Stimulated activated naive B cell treated with anti-CD40 and anti-IgM and Interleukin-4, amounts not matched to agents 10 μg/mL and 1 μg/mL and 100 μg/mL, for 72 hours (primary cell): ENCODE data around the gene VPS37B.
"Not testable (repeated sequence)": the region's sequence is repeated elsewhere in the genome, so short reads cannot be mapped to it uniquely, and the experiment has no call there.

Experiments used
- ATAC-seq, 2 donors: fragments of 150-1000 bp; cut with Tn5 transposase; replicated peaks; 2 replicates each; pipeline ENCODE4 v1.10.0; 2021; ENCODE audit warnings: moderate library complexity in 1 of 2
- DNase-seq: peaks from one replicate; pipeline ENCODE4 v3.0.0; 2021
- H3K27ac Mint-ChIP-seq: one replicate; pipeline ENCODE4 v1.8.0; 2022; ENCODE audit warnings: mild to moderate bottlenecking, mixed read lengths
- H3K27me3 Mint-ChIP-seq, 2 donors: one replicate each; pipeline ENCODE4 v1.8.0; 2022; ENCODE audit warnings: mixed read lengths in 2 of 2
- H3K36me3 Mint-ChIP-seq, 2 donors: one replicate each; pipeline ENCODE4 v1.8.0; 2022; ENCODE audit warnings: mixed read lengths in 2 of 2, mild to moderate bottlenecking in 1 of 2
- H3K4me1 Mint-ChIP-seq, 2 donors: one replicate each; pipeline ENCODE4 v1.8.0; 2022; ENCODE audit warnings: mixed read lengths in 2 of 2, mild to moderate bottlenecking in 1 of 2
- H3K4me3 Mint-ChIP-seq, 2 donors: one replicate each; pipeline ENCODE4 v1.8.0; 2022; ENCODE audit warnings: mild to moderate bottlenecking in 2 of 2, mixed read lengths in 2 of 2, moderate library complexity in 1 of 2
- H3K9me3 Mint-ChIP-seq, 2 donors: one replicate each; pipeline ENCODE4 v1.8.0; 2022; ENCODE audit warnings: mixed read lengths in 2 of 2, mild to moderate bottlenecking in 1 of 2

VPS37B gene

GRCh38 chr12:122895704-122896636, at the start of gene VPS37B:
VPS37B (minus strand) TSS chr12:122896124; CDS start chr12:122896062, 62 bp downstream.
- peaks cover 46 to 98% of the 10 kb centered on the region in 2 donors for H3K4me1 Mint-ChIP-seq
- H3K9me3 Mint-ChIP-seq, result peaks cover 2 to 7% of the 10 kb centered on the region in 2 donors
- peak within 1 kb of the TSS; percentile 94 for H3K27ac Mint-ChIP-seq
- peak within 1 kb of the TSS; percentile 89 to 96 for H3K4me3 Mint-ChIP-seq
- H3K27me3 Mint-ChIP-seq, result no peaks in the 10 kb centered on the region
- peaks cover 3 to 20% of the 10 kb centered on the region in 2 donors for H3K36me3 Mint-ChIP-seq
- peak; percentile 85 for DNase-seq
- peak; percentile 47 to 53 for ATAC-seq

- Mint-ChIP-seq H3K36me3 (peaks cover 1 to 3% of the 10 kb centered on the region in 2 donors), H3K27ac (peak overlapping the region; percentile 76), H3K9me3 (no peaks in the 10 kb centered on the region), H3K27me3 (no peaks in the 10 kb centered on the region), H3K4me1 (peaks cover 37 to 63% of the 10 kb centered on the region in 2 donors), H3K4me3 (no peak overlapping the region)
- no peak for DNase-seq
- no peak for ATAC-seq
Observed at GRCh38 chr12:122944605-122945592, 49.0 kb upstream of the VPS37B start.

GRCh38 chr12:122943196-122943595, 47.3 kb upstream of the VPS37B start:
- peaks cover 1 to 2% of the 10 kb centered on the region in 2 donors for H3K36me3 Mint-ChIP-seq
- no peak for DNase-seq
- no peaks in the 10 kb centered on the region for H3K27me3 Mint-ChIP-seq
- H3K4me3 Mint-ChIP-seq, result no peak overlapping the region
- ATAC-seq, result no peak
- no peaks in the 10 kb centered on the region for H3K9me3 Mint-ChIP-seq
- H3K4me1 Mint-ChIP-seq, result peaks cover 39 to 61% of the 10 kb centered on the region in 2 donors
- no peak overlapping the region for H3K27ac Mint-ChIP-seq

- H3K36me3 Mint-ChIP-seq, result peaks cover 0 to 1% of the 10 kb centered on the region in 2 donors
- no peak overlapping the region for H3K4me3 Mint-ChIP-seq
- peaks cover 36 to 61% of the 10 kb centered on the region in 2 donors for H3K4me1 Mint-ChIP-seq
- H3K27me3 Mint-ChIP-seq, result no peaks in the 10 kb centered on the region
- no peak overlapping the region for H3K27ac Mint-ChIP-seq
- no peak for ATAC-seq
- H3K9me3 Mint-ChIP-seq, result no peaks in the 10 kb centered on the region
- no peak for DNase-seq
Observed at GRCh38 chr12:122942637-122943036, 46.7 kb upstream of the VPS37B start.

GRCh38 chr12:122941351-122941750, 45.4 kb upstream of the VPS37B start:
- H3K9me3 Mint-ChIP-seq, H3K27me3 Mint-ChIP-seq, H3K27ac Mint-ChIP-seq: not testable (repeated sequence)

GRCh38 chr12:122939125-122939524, 43.2 kb upstream of the VPS37B start:
- Mint-ChIP-seq H3K27ac (no peak overlapping the region), H3K36me3 (peaks cover 0 to 1% of the 10 kb centered on the region in 2 donors), H3K9me3 (no peaks in the 10 kb centered on the region), H3K27me3 (no peaks in the 10 kb centered on the region), H3K4me1 (peaks cover 19 to 42% of the 10 kb centered on the region in 2 donors), H3K4me3 (no peak overlapping the region)
- ATAC-seq (peak in 1 of 2 donors; percentile 26), DNase-seq (no peak)

More at GRCh38 chr12:122941351-122941750, 45.4 kb upstream of the VPS37B start:
- peaks cover 24 to 48% of the 10 kb centered on the region in 2 donors for H3K4me1 Mint-ChIP-seq
- H3K36me3 Mint-ChIP-seq, DNase-seq, H3K4me3 Mint-ChIP-seq, ATAC-seq: not testable (repeated sequence)

- ATAC-seq (no peak), DNase-seq (no peak)
- Mint-ChIP-seq H3K27me3 (no peaks in the 10 kb centered on the region), H3K4me3 (no peak overlapping the region), H3K4me1 (peaks cover 9 to 27% of the 10 kb centered on the region in 2 donors), H3K27ac (no peak overlapping the region), H3K36me3 (peaks cover 0 to 1% of the 10 kb centered on the region in 2 donors), H3K9me3 (no peaks in the 10 kb centered on the region)
Observed at GRCh38 chr12:122937622-122938091, 41.7 kb upstream of the VPS37B start.

GRCh38 chr12:122935318-122935717, 39.4 kb upstream of the VPS37B start:
- no peak for ATAC-seq
- Mint-ChIP-seq H3K9me3 (no peaks in the 10 kb centered on the region), H3K4me3 (no peak overlapping the region), H3K27ac (peak overlapping the region; percentile 83), H3K4me1 (peaks cover 7 to 25% of the 10 kb centered on the region in 2 donors), H3K36me3 (no peaks in the 10 kb centered on the region), H3K27me3 (no peaks in the 10 kb centered on the region)
- no peak for DNase-seq

- H3K4me3 Mint-ChIP-seq, result no peak overlapping the region
- DNase-seq (no peak), ATAC-seq (peak; percentile 83 to 86)
- peaks cover 7 to 25% of the 10 kb centered on the region in 2 donors for H3K4me1 Mint-ChIP-seq
- H3K27me3 Mint-ChIP-seq, result no peaks in the 10 kb centered on the region
- H3K27ac Mint-ChIP-seq, result peak overlapping the region; percentile 83
- no peaks in the 10 kb centered on the region for H3K36me3 Mint-ChIP-seq
- H3K9me3 Mint-ChIP-seq, result no peaks in the 10 kb centered on the region
Observed at GRCh38 chr12:122934722-122935121, 38.8 kb upstream of the VPS37B start.

- H3K27ac Mint-ChIP-seq, result no peak overlapping the region
- peaks cover 11 to 30% of the 10 kb centered on the region in 2 donors for H3K4me1 Mint-ChIP-seq
- no peak overlapping the region for H3K4me3 Mint-ChIP-seq
- peak in 1 of 2 donors; percentile 12 for ATAC-seq
- H3K27me3 Mint-ChIP-seq, result no peaks in the 10 kb centered on the region
- DNase-seq, result no peak
- no peaks in the 10 kb centered on the region for H3K9me3 Mint-ChIP-seq
- H3K36me3 Mint-ChIP-seq, result no peaks in the 10 kb centered on the region
Observed at GRCh38 chr12:122932207-122932606, 36.3 kb upstream of the VPS37B start.

- peaks cover 18 to 38% of the 10 kb centered on the region in 2 donors for H3K4me1 Mint-ChIP-seq
- no peak overlapping the region for H3K4me3 Mint-ChIP-seq
- H3K27me3 Mint-ChIP-seq, result no peaks in the 10 kb centered on the region
- no peaks in the 10 kb centered on the region for H3K36me3 Mint-ChIP-seq
- H3K27ac Mint-ChIP-seq, result no peak overlapping the region
- no peak for DNase-seq
- no peaks in the 10 kb centered on the region for H3K9me3 Mint-ChIP-seq
- ATAC-seq, result no peak
Observed at GRCh38 chr12:122929812-122930211, 33.9 kb upstream of the VPS37B start.

GRCh38 chr12:122929148-122929538, 33.2 kb upstream of the VPS37B start:
- peaks cover 15 to 33% of the 10 kb centered on the region in 2 donors for H3K4me1 Mint-ChIP-seq
- no peak overlapping the region for H3K4me3 Mint-ChIP-seq
- H3K27me3 Mint-ChIP-seq, result no peaks in the 10 kb centered on the region
- ATAC-seq (no peak), DNase-seq (no peak)
- no peak overlapping the region for H3K27ac Mint-ChIP-seq
- no peaks in the 10 kb centered on the region for H3K36me3 Mint-ChIP-seq
- no peaks in the 10 kb centered on the region for H3K9me3 Mint-ChIP-seq

- H3K4me3 Mint-ChIP-seq, result no peak overlapping the region
- peaks cover 15 to 33% of the 10 kb centered on the region in 2 donors for H3K4me1 Mint-ChIP-seq
- H3K27me3 Mint-ChIP-seq, result no peaks in the 10 kb centered on the region
- ATAC-seq (no peak), DNase-seq (no peak)
- H3K27ac Mint-ChIP-seq, result peak overlapping the region; percentile 59
- H3K36me3 Mint-ChIP-seq, result no peaks in the 10 kb centered on the region
- no peaks in the 10 kb centered on the region for H3K9me3 Mint-ChIP-seq
Observed at GRCh38 chr12:122928404-122929147, 32.7 kb upstream of the VPS37B start.
